Hepatocyte (in vitro differentiated cells): ENCODE results near the gene TRIM15.

Experiments used
- CTCF ChIP-seq: fragments of 200-600 bp; sonication (generic); IDR thresholded peaks from 2 replicates; pipeline ENCODE4 v1.5.1; 2016; ENCODE audit warnings: antibody characterized with exemption, mild to moderate bottlenecking; ENCODE audit not compliant: poor library complexity
- EZH2 ChIP-seq: fragments of 200-600 bp; sonication (generic); IDR thresholded peaks from 2 replicates; pipeline ENCODE4 v1.6.1; 2016; ENCODE audit warnings: antibody characterized with exemption, mild to moderate bottlenecking, borderline replicate concordance
- EZH2phosphoT487 ChIP-seq: fragments of 200-600 bp; sonication (generic); IDR thresholded peaks from one replicate; pipeline ENCODE4 v1.6.1; 2018; ENCODE audit warnings: antibody characterized with exemption, mild to moderate bottlenecking, low read depth, moderate library complexity; ENCODE audit not compliant: unreplicated experiment, severe bottlenecking

GRCh38 chr6:30216096-30216495 is 52.8 kb downstream of the TRIM15 start:
- TF ChIP-seq CTCF: no peak
- TF ChIP-seq EZH2: no peak
- TF ChIP-seq EZH2phosphoT487: no peak
